NCI-H510A (cell line): ENCODE results near the gene LRRC71.
A peak's percentile ranks its signal among the peaks of the same experiment; 100 is the strongest.
"Not testable (repeated sequence)": the region's sequence is repeated elsewhere in the genome, so short reads cannot be mapped to it uniquely, and the experiment has no call there.

Source experiments
- DNase-seq: peaks from one replicate; lab custom pipeline; 2025; lab: John Stamatoyannopoulos, UW

Gene LRRC71

DNA sequence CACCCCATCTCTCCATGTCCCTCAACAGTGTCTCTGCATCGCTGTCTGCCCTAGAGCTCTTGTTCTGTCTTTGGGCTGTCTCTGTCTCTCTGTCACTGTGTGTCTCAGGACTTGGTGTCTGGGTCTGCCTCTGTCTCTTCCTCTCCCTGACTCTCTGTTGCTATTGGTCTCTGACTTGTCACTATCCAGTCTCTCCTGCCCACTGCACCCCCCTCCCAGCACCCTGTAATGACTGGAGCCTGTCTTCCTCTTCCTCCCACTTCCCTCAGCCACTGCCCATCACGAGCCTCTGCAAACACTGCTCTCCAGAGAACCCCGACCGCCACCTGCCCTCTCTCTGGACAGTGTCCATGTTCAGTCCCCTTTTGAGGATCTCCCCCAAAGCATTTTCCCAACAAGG is 14.8 kb upstream of the LRRC71 start:
- no peak for DNase-seq

DNA sequence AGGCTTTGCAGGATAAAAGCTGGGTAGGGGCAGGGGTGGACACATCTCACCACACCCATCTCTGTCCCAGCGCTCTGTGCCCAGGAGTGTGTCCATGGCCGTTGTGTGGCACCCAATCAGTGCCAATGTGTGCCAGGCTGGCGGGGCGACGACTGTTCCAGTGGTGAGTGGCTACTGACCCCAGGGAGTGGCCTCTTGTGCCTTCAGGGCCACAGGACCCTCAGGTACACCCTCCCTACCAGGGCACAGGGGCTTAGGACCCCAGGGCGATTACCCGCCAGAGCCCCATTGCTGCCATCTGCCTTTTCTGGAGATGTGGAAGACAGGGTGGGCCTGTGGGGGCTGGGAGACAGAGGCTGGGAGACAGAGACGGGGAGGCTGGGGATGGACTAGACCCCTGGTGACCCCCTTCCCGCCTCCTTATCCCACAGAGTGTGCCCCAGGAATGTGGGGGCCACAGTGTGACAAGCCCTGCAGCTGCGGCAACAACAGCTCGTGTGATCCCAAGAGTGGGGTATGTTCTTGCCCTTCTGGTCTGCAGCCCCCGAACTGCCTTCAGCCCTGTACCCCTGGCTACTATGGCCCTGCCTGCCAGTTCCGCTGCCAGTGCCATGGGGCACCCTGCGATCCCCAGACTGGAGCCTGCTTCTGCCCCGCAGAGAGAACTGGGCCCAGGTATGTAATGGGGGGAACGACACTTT is 14.1 kb upstream of the LRRC71 start:
- DNase-seq = no peak

GRCh38 chr1:156908541-156908940 is 11.9 kb upstream of the LRRC71 start:
- no peak for DNase-seq

GRCh38 chr1:156908955-156909354 is 11.5 kb upstream of the LRRC71 start:
- no peak for DNase-seq

DNA sequence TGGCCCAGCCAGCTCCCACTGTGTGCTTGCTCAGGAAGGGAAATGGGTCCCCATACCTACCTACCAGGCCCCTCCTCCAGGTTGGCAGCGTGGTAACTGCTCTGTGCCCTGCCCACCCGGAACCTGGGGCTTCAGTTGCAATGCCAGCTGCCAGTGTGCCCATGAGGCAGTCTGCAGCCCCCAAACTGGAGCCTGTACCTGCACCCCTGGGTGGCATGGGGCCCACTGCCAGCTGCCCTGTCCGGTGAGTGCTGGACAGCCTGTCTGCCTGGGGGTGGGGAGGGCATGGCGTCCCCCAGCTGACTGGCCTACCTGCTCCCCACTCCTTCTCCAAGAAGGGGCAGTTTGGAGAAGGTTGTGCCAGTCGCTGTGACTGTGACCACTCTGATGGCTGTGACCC is 10.8 kb upstream of the LRRC71 start:
- no peak for DNase-seq

DNA sequence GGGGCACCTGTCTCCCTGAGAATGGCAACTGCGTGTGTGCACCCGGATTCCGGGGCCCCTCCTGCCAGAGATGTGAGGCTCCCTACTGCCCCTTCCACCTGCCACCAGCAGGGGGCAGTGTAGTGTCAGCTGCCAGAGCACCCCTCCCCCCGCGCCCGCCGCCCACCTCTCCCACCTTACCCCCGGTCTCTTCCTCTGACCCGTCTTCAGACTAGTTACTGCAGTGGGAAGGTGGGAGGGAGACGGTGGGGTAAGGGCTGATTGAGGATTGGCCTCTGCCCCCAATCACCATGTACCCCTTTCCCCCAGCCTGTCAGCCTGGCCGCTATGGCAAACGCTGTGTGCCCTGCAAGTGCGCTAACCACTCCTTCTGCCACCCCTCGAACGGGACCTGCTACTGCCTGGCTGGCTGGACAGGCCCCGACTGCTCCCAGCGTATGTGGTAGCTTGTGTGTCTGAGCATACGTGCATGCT is 10.1 kb upstream of the LRRC71 start:
- DNase-seq = no peak

DNA sequence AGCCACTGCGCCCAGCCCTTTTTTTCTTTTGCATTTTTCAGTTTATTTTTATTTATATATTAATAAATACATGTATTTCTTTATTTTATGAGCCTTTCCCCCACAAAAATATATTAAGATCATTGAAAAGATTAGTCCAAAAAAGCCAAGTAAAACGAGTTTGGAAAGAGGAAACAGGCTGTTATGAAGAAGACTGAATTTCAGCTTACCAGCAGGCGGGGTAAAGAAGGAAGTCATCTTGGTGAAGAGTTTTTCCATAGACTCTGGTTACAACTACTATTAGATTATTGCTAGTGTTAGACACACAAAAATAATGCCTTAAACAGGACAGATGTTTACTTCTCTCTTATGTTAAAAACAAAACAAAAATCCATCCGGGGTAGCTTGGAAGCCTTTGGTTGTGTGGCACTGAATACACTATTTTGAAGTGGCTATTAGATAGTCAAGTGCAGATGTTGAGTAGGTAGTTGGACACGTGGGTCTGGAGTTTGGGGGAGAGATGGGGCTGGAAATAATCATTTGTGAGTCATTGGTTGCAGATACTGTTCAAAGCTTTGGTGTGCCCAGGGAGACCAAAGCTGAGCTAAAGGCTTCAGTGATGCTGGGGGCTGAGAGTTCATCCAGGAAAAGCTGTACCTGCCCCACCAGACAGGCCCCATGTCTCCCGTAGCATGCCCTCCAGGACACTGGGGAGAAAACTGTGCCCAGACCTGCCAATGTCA is 8.7 kb upstream of the LRRC71 start:
- no peak for DNase-seq

- no peak for DNase-seq
These were observed 8.1 kb upstream of the LRRC71 start for GRCh38 chr1:156912310-156912709.

GRCh38 chr1:156912861-156913808 is 7.3 kb upstream of the LRRC71 start:
- no peak for DNase-seq

GRCh38 chr1:156913809-156914387 is 6.5 kb upstream of the LRRC71 start:
- no peak for DNase-seq

GRCh38 chr1:156914440-156914856 is 6.0 kb upstream of the LRRC71 start:
- peak; percentile 31 for DNase-seq

DNA sequence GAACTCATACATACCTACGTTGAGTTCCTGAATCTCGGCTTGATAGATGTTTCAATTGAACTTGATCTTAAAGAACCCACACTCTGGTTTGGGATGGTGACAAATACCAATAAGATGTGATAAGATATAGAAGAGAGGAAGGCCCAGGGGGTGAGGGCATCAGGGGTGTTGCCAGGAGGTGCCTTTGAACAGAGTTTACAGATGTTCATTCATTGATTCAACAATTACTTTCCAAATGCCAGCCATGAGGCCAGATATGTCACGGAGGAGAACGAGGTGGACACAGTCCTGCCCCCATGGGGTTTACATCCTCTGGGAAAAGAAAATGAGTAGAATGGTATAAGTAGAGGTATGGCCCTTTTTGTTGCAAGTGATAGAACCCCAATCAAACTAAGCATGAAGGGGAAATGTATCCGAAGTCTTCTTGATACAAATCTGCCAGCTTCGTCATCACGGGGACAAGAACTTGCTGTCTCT is 659 bp downstream of the LRRC71 start:
- no peak for DNase-seq

GRCh38 chr1:156922986-156923669 is 2.7 kb downstream of the LRRC71 start:
- DNase-seq = no peak

DNA sequence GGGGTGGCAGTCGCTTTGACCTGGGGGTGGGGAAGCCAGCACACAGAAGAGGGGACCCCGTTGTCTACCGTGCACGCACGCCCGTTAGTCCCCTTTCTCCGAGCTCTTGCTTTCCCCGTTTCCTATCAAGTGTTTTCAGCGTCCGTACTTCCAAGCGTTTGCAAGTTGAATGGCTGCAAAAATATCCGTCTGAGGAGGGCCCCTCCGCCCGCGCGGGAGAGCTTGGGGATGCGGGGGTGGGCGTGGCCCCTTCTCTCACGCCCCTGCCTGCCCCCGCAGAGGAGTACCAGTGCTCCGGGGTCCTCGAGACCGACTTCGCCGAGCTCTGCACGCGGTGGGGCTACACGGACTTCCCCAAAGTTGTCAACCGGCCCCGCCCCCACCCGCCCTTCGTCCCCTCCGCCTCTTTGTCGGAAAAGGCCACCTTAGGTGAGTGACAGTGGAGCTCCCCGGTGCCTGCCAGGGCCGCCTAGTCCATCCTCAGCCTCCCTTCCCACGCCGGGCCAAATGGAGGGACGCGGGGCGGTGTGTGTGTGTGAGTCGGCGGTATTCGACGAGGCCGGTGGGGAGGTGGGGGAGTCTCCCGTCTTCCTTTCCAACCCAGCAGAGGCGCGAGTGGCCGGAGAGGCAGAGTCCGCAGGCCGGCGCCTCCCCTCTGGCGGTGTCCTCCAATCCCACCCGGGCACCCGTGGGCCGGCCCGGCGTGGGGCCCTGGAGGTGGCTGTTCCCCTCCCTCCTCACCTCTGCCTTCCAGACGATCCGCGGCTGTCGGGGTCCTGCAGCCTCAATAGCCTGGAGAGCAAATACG is 3.4 kb downstream of the LRRC71 start:
- no peak for DNase-seq

DNA sequence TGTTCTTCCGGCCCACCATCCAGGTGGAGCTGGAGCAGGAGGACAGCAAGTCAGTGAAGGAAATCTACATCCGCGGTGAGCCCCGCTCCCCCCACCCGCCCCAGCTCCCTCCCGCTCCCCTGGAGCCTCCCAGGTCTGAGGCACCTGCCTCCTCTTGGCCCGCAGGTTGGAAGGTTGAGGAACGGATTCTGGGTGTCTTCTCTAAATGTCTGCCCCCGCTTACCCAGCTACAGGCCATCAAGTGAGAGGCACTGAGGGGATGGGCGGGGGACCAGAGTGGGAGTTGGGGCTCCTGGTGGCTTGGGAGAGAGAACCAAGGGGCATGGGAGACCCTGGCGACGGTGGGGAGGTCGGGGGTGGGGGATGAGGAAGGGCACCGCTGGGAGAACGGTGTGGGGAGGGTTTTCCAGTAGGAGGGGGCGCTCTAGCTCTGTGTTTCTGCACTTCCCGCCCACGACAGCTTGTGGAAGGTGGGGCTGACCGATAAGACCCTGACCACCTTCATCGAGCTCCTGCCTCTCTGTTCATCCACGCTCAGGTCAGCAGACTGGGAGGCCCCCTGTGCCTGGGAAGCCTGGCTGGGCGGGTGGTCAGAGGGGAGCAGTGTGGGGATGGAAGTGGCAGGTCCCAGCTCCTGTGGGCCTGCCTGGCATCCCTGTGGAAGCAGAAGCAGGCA is 4.2 kb downstream of the LRRC71 start:
- DNase-seq = no peak

- DNase-seq = no peak
These were observed 5.0 kb downstream of the LRRC71 start for GRCh38 chr1:156925154-156926010.

DNA sequence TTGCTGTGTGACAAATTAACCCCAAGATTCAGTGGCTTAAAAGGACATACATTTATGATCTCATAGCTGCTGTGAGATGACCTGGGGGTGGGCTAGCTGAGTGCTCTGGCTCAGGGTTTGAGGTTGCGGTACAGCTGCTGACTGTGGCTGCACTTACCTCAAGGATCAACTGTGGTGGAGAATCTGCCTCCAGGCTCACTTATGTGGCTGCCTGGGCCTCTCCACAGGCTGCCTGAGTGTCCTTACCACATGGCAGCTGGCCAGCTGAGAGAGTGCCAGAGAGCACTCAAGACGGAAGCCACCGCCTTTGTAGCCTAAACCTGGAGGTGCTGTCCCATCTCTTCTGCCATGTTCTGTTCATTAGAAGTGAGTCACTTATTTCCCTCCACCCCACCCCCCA is 5.7 kb downstream of the LRRC71 start:
- no peak for DNase-seq

DNA sequence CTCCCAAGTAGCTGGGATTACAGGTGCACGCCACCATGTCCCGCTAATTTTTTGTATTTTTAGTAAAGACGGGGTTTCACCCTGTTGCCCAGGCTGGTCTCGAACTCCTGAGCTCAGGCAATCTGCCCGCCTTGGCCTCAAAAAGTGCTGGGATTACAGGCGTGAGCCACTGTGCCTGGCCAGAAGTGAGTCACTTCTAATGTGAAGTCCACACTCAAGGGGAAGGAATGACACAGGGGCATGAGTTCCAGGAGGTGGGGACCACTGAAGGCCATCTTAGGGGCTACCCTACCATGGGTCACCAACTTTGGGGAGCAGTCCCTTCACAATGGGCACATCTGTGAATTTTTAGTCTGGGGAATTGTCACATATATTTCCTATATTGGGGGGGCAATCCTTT is 6.3 kb downstream of the LRRC71 start:
- not testable (repeated sequence) for DNase-seq
